Keratinocyte (primary cell): ENCODE measurements around the gene ERCC1. TPM values are rescaled to one million over a fixed set of nuclear protein-coding genes. Genes with fewer than 3 reads are reported as not detected.

ENCODE experiments used
- DNase-seq: peaks from one replicate; pipeline ENCODE4 v3.0.0-alpha.2; 2011; ENCODE audit warnings: low read depth, missing footprints, low spot score
- FAIRE-seq: peaks from 2 replicates; lab custom pipeline; 2011; peaks lifted over from hg19 to GRCh38; lab: Jason Lieb, UNC
- H2AFZ ChIP-seq: 2 replicates; pipeline ENCODE4 v1.6.0; 2012; ENCODE audit warnings: low read length, control low read depth, inconsistent platforms; ENCODE audit not compliant: control insufficient read depth
- H3K27ac ChIP-seq: 2 replicates; pipeline ENCODE4 v1.5.1; 2011; ENCODE audit warnings: low read length; ENCODE audit not compliant: control insufficient read depth, insufficient read depth
- H3K27me3 ChIP-seq: 3 replicates; pipeline ENCODE4 v1.6.0; 2011; ENCODE audit warnings: low read length; ENCODE audit not compliant: control insufficient read depth, insufficient read depth; ENCODE audit errors: extremely low read depth
- H3K36me3 ChIP-seq, 2 experiments: 2 replicates in 1 of 2; 3 replicates in 1 of 2; pipeline ENCODE4 v1.5.1; 2011; ENCODE audit warnings: low read length in 2 of 2, mild to moderate bottlenecking in 1 of 2; ENCODE audit not compliant: control insufficient read depth in 2 of 2, insufficient read depth in 2 of 2; ENCODE audit errors: extremely low read depth in 1 of 2
- H3K4me1 ChIP-seq: 3 replicates; pipeline ENCODE4 v1.5.1; 2011; ENCODE audit warnings: low read length; ENCODE audit not compliant: control insufficient read depth, insufficient read depth; ENCODE audit errors: extremely low read depth
- H3K4me2 ChIP-seq: 3 replicates; pipeline ENCODE4 v1.6.0; 2011; ENCODE audit warnings: low read depth, low read length; ENCODE audit not compliant: control insufficient read depth, insufficient read depth; ENCODE audit errors: extremely low read depth
- H3K4me3 ChIP-seq, 3 experiments: fragments of 200-600 bp in 1 of 3; sonication (generic) in 1 of 3; 2 replicates in 2 of 3; 3 replicates in 1 of 3; pipeline ENCODE4 v1.5.1; 2011 to 2016; ENCODE audit warnings: low read length in 3 of 3, mild to moderate bottlenecking in 3 of 3, control low read depth in 2 of 3, inconsistent platforms in 1 of 3, low read depth in 1 of 3, mixed read lengths in 1 of 3, mixed run types in 1 of 3, moderate library complexity in 1 of 3; ENCODE audit not compliant: control insufficient read depth in 2 of 3, insufficient read depth in 2 of 3; ENCODE audit errors: extremely low read depth in 1 of 3
- H3K79me2 ChIP-seq: 2 replicates; pipeline ENCODE4 v1.6.0; 2012; ENCODE audit warnings: low read length; ENCODE audit not compliant: control insufficient read depth, insufficient read depth
- H3K9ac ChIP-seq: 3 replicates; pipeline ENCODE4 v1.6.0; 2011; ENCODE audit warnings: low read length; ENCODE audit not compliant: control insufficient read depth, insufficient read depth; ENCODE audit errors: extremely low read depth
- H3K9me1 ChIP-seq: 3 replicates; pipeline ENCODE4 v1.6.0; 2011; ENCODE audit warnings: low read length; ENCODE audit not compliant: control insufficient read depth, insufficient read depth; ENCODE audit errors: extremely low read depth
- H3K9me3 ChIP-seq: 2 replicates; pipeline ENCODE4 v1.5.1; 2012; ENCODE audit warnings: low read depth, low read length; ENCODE audit not compliant: control insufficient read depth
- H4K20me1 ChIP-seq: 3 replicates; pipeline ENCODE4 v1.6.0; 2011; ENCODE audit warnings: low read length; ENCODE audit not compliant: control insufficient read depth, insufficient read depth; ENCODE audit errors: extremely low read depth
- CTCF ChIP-seq, 3 experiments: IDR thresholded peaks in 1 of 3; conservative IDR thresholded peaks in 1 of 3; optimal IDR thresholded peaks in 1 of 3; 2 replicates in 2 of 3; 3 replicates in 1 of 3; pipeline versions ENCODE3 to v1.5.1; 2011; ENCODE audit warnings: low read length in 3 of 3, mild to moderate bottlenecking in 3 of 3, moderate library complexity in 2 of 3, control low read depth in 1 of 3, inconsistent platforms in 1 of 3; ENCODE audit not compliant: insufficient read depth in 2 of 3; ENCODE audit errors: extremely low read depth in 1 of 3
- EZH2 ChIP-seq: IDR thresholded peaks from one replicate; pipeline ENCODE4 v1.6.1; 2012; ENCODE audit warnings: inconsistent platforms, mild to moderate bottlenecking, low read length, moderate library complexity
- dilution Hi-C: fragments of 300-500 bp; cut with MboI; formaldehyde crosslinking; loops from one replicate; pipeline ENCODE4 v1.7.0; 2020; ENCODE audit warnings: low sequenced_read_pairs; ENCODE audit not compliant: extremely low pct_ligation_motif_present
- polyA plus RNA-seq, 5 experiments: library from polyadenylated mRNA; depleted of rRNA in 3 of 5; stranded (reverse) in 3 of 5; stranded (forward) in 1 of 5; unstranded in 1 of 5; fragments of >200 nt; gene quantifications; 1 replicate in 1 of 5; 2 replicates in 3 of 5; 3 replicates in 1 of 5; pipeline versions ENCODE4 v1.2.1 to v1.2.3, GENCODE V29; 2011 to 2012; ENCODE audit warnings: missing spikeins in 2 of 5, low read depth in 1 of 5, low replicate concordance in 1 of 5

Gene ERCC1
- polyA plus RNA-seq, 1 donor (not counting 4 experiments of a cell fraction or from before 2014, with no cell fraction given), result 175 TPM

GRCh38 chr19:45442408-45442777, 18.7 kb upstream of the ERCC1 start:
- H3K9me3 ChIP-seq, result no peaks in the 10 kb centered on the region
- no peak overlapping the region for H3K4me3 ChIP-seq
- no peak overlapping the region for H3K4me2 ChIP-seq
- H3K27me3 ChIP-seq, result no peaks in the 10 kb centered on the region
- H2AFZ ChIP-seq, result no peak overlapping the region
- H3K9me1 ChIP-seq, result no peaks in the 10 kb centered on the region
- FAIRE-seq, result no peak
- H3K36me3 ChIP-seq, result no peaks in the 10 kb centered on the region
- no peaks in the 10 kb centered on the region for H4K20me1 ChIP-seq
- H3K79me2 ChIP-seq, result no peaks in the 10 kb centered on the region
- H3K9ac ChIP-seq, result no peak overlapping the region
- TF ChIP-seq EZH2 (no peak), CTCF (optimal IDR thresholded peaks at IDR 0.05 in 1 of 3, IDR thresholded peaks at IDR 0.05 in 1 of 3, conservative IDR thresholded peaks at IDR 0.05 in 1 of 3; ENCODE audit: extremely low read depth in 1 of 3, insufficient read depth in 2 of 3, low read length in 3 of 3) (no peak)
- no peak overlapping the region for H3K27ac ChIP-seq
- dilution Hi-C loops, result no loop called here
- H3K4me1 ChIP-seq, result peaks cover 40% of the 10 kb centered on the region
- no peak for DNase-seq

GRCh38 chr19:45440873-45441654, 17.3 kb upstream of the ERCC1 start:
- DNase-seq, result no peak
- Histone ChIP-seq H3K4me3 (no peak overlapping the region), H3K9me3 (no peaks in the 10 kb centered on the region), H3K36me3 (no peaks in the 10 kb centered on the region), H3K27ac (no peak overlapping the region), H3K9me1 (no peaks in the 10 kb centered on the region), H3K4me1 (peaks cover 27% of the 10 kb centered on the region), H3K79me2 (no peaks in the 10 kb centered on the region), H2AFZ (no peak overlapping the region), H3K9ac (no peak overlapping the region), H3K27me3 (no peaks in the 10 kb centered on the region), H3K4me2 (no peak overlapping the region), H4K20me1 (no peaks in the 10 kb centered on the region)
- no peak for TF ChIP-seq EZH2
- no peak for TF ChIP-seq CTCF (optimal IDR thresholded peaks at IDR 0.05 in 1 of 3, IDR thresholded peaks at IDR 0.05 in 1 of 3, conservative IDR thresholded peaks at IDR 0.05 in 1 of 3; ENCODE audit: extremely low read depth in 1 of 3, insufficient read depth in 2 of 3, low read length in 3 of 3)
- dilution Hi-C loops, result no loop called here
- no peak for FAIRE-seq
